ENCODE results near the gene POPDC3.

The POPDC3 gene

GRCh38 chr6:105209950-105210706, 30.3 kb upstream of the POPDC3 start:
- no peak for DNase-seq (ENCODE audit: low spot score)
- no peak for TF ChIP-seq CTCF (IDR thresholded peaks at IDR 0.05; ENCODE audit: extremely low read depth, insufficient read depth, missing control alignments)
- in situ Hi-C loops (cut with MboI; ENCODE audit: low pct_unique_long_range_greater_than_20kb, low sequenced_read_pairs, unreplicated experiment): loop anchor here (25.0 kb wide), 1 partner anchor 98 kb away; no protein-coding TSS in a partner anchor

GRCh38 chr6:105207524-105208269, 27.9 kb upstream of the POPDC3 start:
- in situ Hi-C loops (cut with MboI; ENCODE audit: low pct_unique_long_range_greater_than_20kb, low sequenced_read_pairs, unreplicated experiment): loop anchor here (25.0 kb wide), 1 partner anchor 95 kb away; no protein-coding TSS in a partner anchor
- no peak for TF ChIP-seq CTCF (IDR thresholded peaks at IDR 0.05; ENCODE audit: extremely low read depth, insufficient read depth, missing control alignments)
- no peak for DNase-seq (ENCODE audit: low spot score)

- TF ChIP-seq CTCF (IDR thresholded peaks at IDR 0.05; ENCODE audit: extremely low read depth, insufficient read depth, missing control alignments): no peak
- no peak for DNase-seq (ENCODE audit: low spot score)
- in situ Hi-C loops (cut with MboI; ENCODE audit: low pct_unique_long_range_greater_than_20kb, low sequenced_read_pairs, unreplicated experiment): loop anchor here (25.0 kb wide), 1 partner anchor 92 kb away; no protein-coding TSS in a partner anchor
Measured at GRCh38 chr6:105204768-105205167, 25.0 kb upstream of the POPDC3 start.

- in situ Hi-C loops (cut with MboI; ENCODE audit: low pct_unique_long_range_greater_than_20kb, low sequenced_read_pairs, unreplicated experiment): loop anchor here (25.0 kb wide), 1 partner anchor 92 kb away; no protein-coding TSS in a partner anchor
- no peak for DNase-seq (ENCODE audit: low spot score)
- no peak for TF ChIP-seq CTCF (IDR thresholded peaks at IDR 0.05; ENCODE audit: extremely low read depth, insufficient read depth, missing control alignments)
Measured at GRCh38 chr6:105204331-105204730, 24.5 kb upstream of the POPDC3 start.

- TF ChIP-seq CTCF (IDR thresholded peaks at IDR 0.05; ENCODE audit: extremely low read depth, insufficient read depth, missing control alignments): no peak
- no peak for DNase-seq (ENCODE audit: low spot score)
- in situ Hi-C loops (cut with MboI; ENCODE audit: low pct_unique_long_range_greater_than_20kb, low sequenced_read_pairs, unreplicated experiment): loop anchor here (25.0 kb wide), 1 partner anchor 90 kb away; no protein-coding TSS in a partner anchor
Measured at GRCh38 chr6:105202486-105202885, 22.7 kb upstream of the POPDC3 start.

GRCh38 chr6:105200133-105200730, 20.4 kb upstream of the POPDC3 start:
- no peak for DNase-seq (ENCODE audit: low spot score)
- TF ChIP-seq CTCF (IDR thresholded peaks at IDR 0.05; ENCODE audit: extremely low read depth, insufficient read depth, missing control alignments): no peak
- in situ Hi-C loops (cut with MboI; ENCODE audit: low pct_unique_long_range_greater_than_20kb, low sequenced_read_pairs, unreplicated experiment): loop anchor here (25.0 kb wide), 1 partner anchor 88 kb away; no protein-coding TSS in a partner anchor
